ENCODE data around the gene CDC14B. TPM values are rescaled to one million over a fixed set of nuclear protein-coding genes. Genes with fewer than 3 reads are reported as not detected.

The CDC14B gene
- total RNA-seq, 2 experiments from 2014 or later, result 0.23 to 0.37 TPM

GRCh38 chr9:96482476-96482875, 137.2 kb downstream of the CDC14B start:
- H3K27me3 Mint-ChIP-seq (ENCODE audit: low read depth), result no peaks in the 10 kb centered on the region

DNA sequence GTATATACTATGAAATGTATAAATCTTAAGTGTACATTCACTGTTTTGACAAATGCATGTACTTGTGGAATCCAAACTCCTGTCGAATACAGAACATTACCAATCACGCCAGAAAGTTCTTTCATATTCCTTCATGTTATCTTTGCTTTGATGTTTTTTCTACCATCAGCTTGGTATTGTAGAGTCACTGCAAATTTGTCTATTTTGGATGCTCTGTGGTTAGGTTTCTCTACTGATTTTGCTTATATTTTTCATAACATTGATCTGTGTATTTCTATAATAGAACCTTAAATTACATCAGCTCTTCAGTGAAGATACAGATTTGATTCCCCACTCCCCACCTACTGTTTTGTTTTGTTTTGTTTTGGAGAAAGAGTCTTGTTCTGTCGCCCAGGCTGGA, 138.9 kb downstream of the CDC14B start:
- ATAC-seq (no peak), DNase-seq (no peak)
- POLR2A ChIA-PET, result no interaction called here
- CTCF ChIA-PET, result no interaction called here
- Mint-ChIP-seq H3K9me3 (ENCODE audit: insufficient read depth) (no peaks in the 10 kb centered on the region), H3K4me3 (no peak overlapping the region), H3K36me3 (ENCODE audit: low read depth) (peaks cover 2% of the 10 kb centered on the region), H3K27ac (no peak overlapping the region), H3K4me1 (ENCODE audit: low read depth) (no peaks in the 10 kb centered on the region), H3K27me3 (ENCODE audit: low read depth) (no peaks in the 10 kb centered on the region)

More at GRCh38 chr9:96482476-96482875, 137.2 kb downstream of the CDC14B start:
- no peaks in the 10 kb centered on the region for H3K4me1 Mint-ChIP-seq (ENCODE audit: low read depth)
- ChIA-PET POLR2A (no interaction called here), CTCF (no interaction called here)
- H3K27ac Mint-ChIP-seq, result no peak overlapping the region
- H3K9me3 Mint-ChIP-seq (ENCODE audit: insufficient read depth), result no peaks in the 10 kb centered on the region
- no peak for DNase-seq
- no peak overlapping the region for H3K4me3 Mint-ChIP-seq
- no peak for ATAC-seq
- H3K36me3 Mint-ChIP-seq (ENCODE audit: low read depth), result peaks cover 2% of the 10 kb centered on the region

GRCh38 chr9:96478829-96479371, 140.7 kb downstream of the CDC14B start:
- H3K4me3 Mint-ChIP-seq, result no peak overlapping the region
- ChIA-PET CTCF (no interaction called here), POLR2A (no interaction called here)
- no peaks in the 10 kb centered on the region for H3K27me3 Mint-ChIP-seq (ENCODE audit: low read depth)
- ATAC-seq (no peak), DNase-seq (no peak)
- H3K4me1 Mint-ChIP-seq (ENCODE audit: low read depth), result no peaks in the 10 kb centered on the region
- H3K27ac Mint-ChIP-seq, result no peak overlapping the region
- H3K9me3 Mint-ChIP-seq (ENCODE audit: insufficient read depth), result no peaks in the 10 kb centered on the region
- H3K36me3 Mint-ChIP-seq (ENCODE audit: low read depth), result no peaks in the 10 kb centered on the region

DNA sequence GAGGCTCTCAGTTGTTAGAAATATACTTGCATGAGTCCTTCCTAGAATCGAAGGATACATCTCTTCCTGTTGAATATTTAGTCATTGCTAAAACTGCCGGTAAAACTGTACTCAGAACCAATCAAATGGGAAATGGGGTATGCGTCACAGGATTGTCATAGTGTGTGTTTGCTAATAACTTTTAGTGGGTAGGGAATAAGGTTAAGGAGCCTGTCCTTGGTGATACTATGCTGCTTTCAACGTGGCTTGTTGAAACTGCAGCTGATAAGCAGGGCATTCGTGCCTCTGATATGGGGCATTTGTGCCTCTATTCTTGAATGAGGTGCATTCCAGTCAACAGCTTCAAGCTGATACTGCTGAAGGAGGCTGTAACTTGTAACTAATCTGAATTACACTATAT, 143.1 kb downstream of the CDC14B start:
- H3K4me3 Mint-ChIP-seq, result no peak overlapping the region
- ATAC-seq, result no peak
- no peak overlapping the region for H3K27ac Mint-ChIP-seq
- no peaks in the 10 kb centered on the region for H3K9me3 Mint-ChIP-seq (ENCODE audit: insufficient read depth)
- ChIA-PET POLR2A (no interaction called here), CTCF (interaction anchor here (1.2 kb wide), 2 partner anchors 10 to 11 kb away, joined by 3 to 4 read pairs; no protein-coding TSS in a partner anchor)
- H3K36me3 Mint-ChIP-seq (ENCODE audit: low read depth), result peaks cover under 1% of the 10 kb centered on the region
- no peaks in the 10 kb centered on the region for H3K27me3 Mint-ChIP-seq (ENCODE audit: low read depth)
- no peaks in the 10 kb centered on the region for H3K4me1 Mint-ChIP-seq (ENCODE audit: low read depth)
- no peak for DNase-seq

GRCh38 chr9:96476013-96476412, 143.6 kb downstream of the CDC14B start:
- no peaks in the 10 kb centered on the region for H3K27me3 Mint-ChIP-seq (ENCODE audit: low read depth)
- CTCF ChIA-PET, result no interaction called here
- no peak for DNase-seq

GRCh38 chr9:96467784-96468183, 151.9 kb downstream of the CDC14B start:
- Mint-ChIP-seq H3K27ac (no peak overlapping the region), H3K36me3 (ENCODE audit: low read depth) (peaks cover 4% of the 10 kb centered on the region), H3K4me3 (no peak overlapping the region), H3K27me3 (ENCODE audit: low read depth) (no peaks in the 10 kb centered on the region), H3K9me3 (ENCODE audit: insufficient read depth) (no peaks in the 10 kb centered on the region), H3K4me1 (ENCODE audit: low read depth) (no peaks in the 10 kb centered on the region)
- ChIA-PET CTCF (no interaction called here), POLR2A (interaction anchor here (0.6 kb wide), 1 partner anchor 755 kb away, joined by 3 read pairs; no protein-coding TSS in a partner anchor)
- no peak for DNase-seq
- no peak for ATAC-seq

More at GRCh38 chr9:96476013-96476412, 143.6 kb downstream of the CDC14B start:
- ATAC-seq, result no peak
- POLR2A ChIA-PET, result no interaction called here
- peaks cover 4% of the 10 kb centered on the region for H3K36me3 Mint-ChIP-seq (ENCODE audit: low read depth)
- H3K4me3 Mint-ChIP-seq, result no peak overlapping the region
- no peak overlapping the region for H3K27ac Mint-ChIP-seq
- no peaks in the 10 kb centered on the region for H3K9me3 Mint-ChIP-seq (ENCODE audit: insufficient read depth)
- H3K4me1 Mint-ChIP-seq (ENCODE audit: low read depth), result no peaks in the 10 kb centered on the region

DNA sequence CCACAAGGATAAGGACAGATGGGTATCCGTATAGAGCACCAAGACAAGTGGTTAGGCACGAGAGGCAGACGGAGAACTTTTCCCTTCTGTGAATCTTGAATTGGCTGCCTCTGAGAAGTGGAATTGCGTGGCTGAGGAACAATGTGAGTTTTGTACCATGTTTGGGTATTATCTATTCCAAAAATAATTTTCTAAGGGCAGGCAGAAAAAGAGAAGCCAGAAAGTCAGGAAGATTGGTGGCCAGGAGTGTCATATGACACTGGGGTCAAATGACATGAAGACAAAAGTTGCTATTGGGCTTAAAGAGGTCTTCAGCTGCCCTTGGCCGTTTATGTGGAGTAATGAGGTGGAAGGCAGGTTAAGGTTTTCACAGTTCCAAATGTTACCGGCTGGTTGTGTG, 155.2 kb downstream of the CDC14B start:
- H3K36me3 Mint-ChIP-seq (ENCODE audit: low read depth), result no peaks in the 10 kb centered on the region
- no peak overlapping the region for H3K27ac Mint-ChIP-seq

GRCh38 chr9:96462541-96462940, 157.1 kb downstream of the CDC14B start:
- Mint-ChIP-seq H3K4me1 (ENCODE audit: low read depth) (no peaks in the 10 kb centered on the region), H3K27me3 (ENCODE audit: low read depth) (no peaks in the 10 kb centered on the region)
- no peak for DNase-seq

More for the DNA sequence above, 155.2 kb downstream of the CDC14B start:
- POLR2A ChIA-PET, result no interaction called here
- H3K4me1 Mint-ChIP-seq (ENCODE audit: low read depth), result no peaks in the 10 kb centered on the region
- ATAC-seq (no peak), DNase-seq (no peak)
- no peak overlapping the region for H3K4me3 Mint-ChIP-seq
- H3K9me3 Mint-ChIP-seq (ENCODE audit: insufficient read depth), result no peaks in the 10 kb centered on the region
- no peaks in the 10 kb centered on the region for H3K27me3 Mint-ChIP-seq (ENCODE audit: low read depth)
- CTCF ChIA-PET, result no interaction called here

DNA sequence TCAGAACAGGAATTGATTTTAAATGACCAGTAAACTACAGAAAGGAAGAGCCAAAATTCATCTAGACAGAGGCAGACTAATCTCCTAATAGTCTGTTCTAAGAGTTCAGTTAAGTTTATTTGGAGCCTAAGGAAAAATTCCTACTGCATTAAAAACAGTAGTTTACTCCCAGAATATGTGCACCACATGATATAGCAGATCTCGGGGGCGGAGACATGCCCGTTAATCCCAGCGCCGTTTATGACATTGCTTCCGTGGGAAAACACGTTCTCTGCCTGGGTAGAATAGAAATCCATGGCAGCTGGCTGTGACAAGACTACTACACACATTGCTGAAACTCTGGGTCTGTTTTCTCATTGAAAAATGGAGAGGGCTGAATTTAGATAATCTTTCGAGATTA, 158.3 kb downstream of the CDC14B start:
- Mint-ChIP-seq H3K27me3 (ENCODE audit: low read depth) (no peaks in the 10 kb centered on the region), H3K4me1 (ENCODE audit: low read depth) (no peaks in the 10 kb centered on the region), H3K36me3 (ENCODE audit: low read depth) (no peaks in the 10 kb centered on the region), H3K27ac (no peak overlapping the region), H3K4me3 (no peak overlapping the region), H3K9me3 (ENCODE audit: insufficient read depth) (no peaks in the 10 kb centered on the region)
- CTCF ChIA-PET, result interaction anchor here (1.0 kb wide), 1 partner anchor 9 kb away, joined by 3 read pairs; no protein-coding TSS in a partner anchor
- no peak for DNase-seq
- no peak for ATAC-seq
- POLR2A ChIA-PET, result no interaction called here

More at GRCh38 chr9:96462541-96462940, 157.1 kb downstream of the CDC14B start:
- Mint-ChIP-seq H3K36me3 (ENCODE audit: low read depth) (no peaks in the 10 kb centered on the region), H3K9me3 (ENCODE audit: insufficient read depth) (no peaks in the 10 kb centered on the region), H3K4me3 (no peak overlapping the region), H3K27ac (no peak overlapping the region)
- ATAC-seq, result no peak
- POLR2A ChIA-PET, result no interaction called here
- CTCF ChIA-PET, result no interaction called here

- CTCF ChIA-PET, result interaction anchor here (2.0 kb wide), 1 partner anchor 11 kb away, joined by 6 read pairs; the partner anchor contains the start of gene HABP4
- H3K9me3 Mint-ChIP-seq (ENCODE audit: insufficient read depth), result no peaks in the 10 kb centered on the region
- ATAC-seq (no peak), DNase-seq (no peak)
- no peaks in the 10 kb centered on the region for H3K4me1 Mint-ChIP-seq (ENCODE audit: low read depth)
- H3K36me3 Mint-ChIP-seq (ENCODE audit: low read depth), result no peaks in the 10 kb centered on the region
- POLR2A ChIA-PET, result no interaction called here
- H3K27me3 Mint-ChIP-seq (ENCODE audit: low read depth), result no peaks in the 10 kb centered on the region
- H3K27ac Mint-ChIP-seq, result no peak overlapping the region
- no peak overlapping the region for H3K4me3 Mint-ChIP-seq
Measured at GRCh38 chr9:96460882-96461281, 158.8 kb downstream of the CDC14B start.

GRCh38 chr9:96460470-96460869, 159.2 kb downstream of the CDC14B start:
- no peaks in the 10 kb centered on the region for H3K27me3 Mint-ChIP-seq (ENCODE audit: low read depth)
- H3K27ac Mint-ChIP-seq, result no peak overlapping the region
- no peaks in the 10 kb centered on the region for H3K36me3 Mint-ChIP-seq (ENCODE audit: low read depth)
- ATAC-seq, result no peak
- no peak for DNase-seq
- ChIA-PET POLR2A (no interaction called here), CTCF (interaction anchor here (0.6 to 2.0 kb wide), 2 partner anchors 11 to 143 kb away, joined by 3 to 6 read pairs; partner anchors contain the start of gene HABP4)
- H3K4me1 Mint-ChIP-seq (ENCODE audit: low read depth), result no peaks in the 10 kb centered on the region
- H3K9me3 Mint-ChIP-seq (ENCODE audit: insufficient read depth), result no peaks in the 10 kb centered on the region
- no peak overlapping the region for H3K4me3 Mint-ChIP-seq

GRCh38 chr9:96459268-96460007, 160.2 kb downstream of the CDC14B start:
- ChIA-PET CTCF (interaction anchor here (2.0 kb wide), 1 partner anchor 10 kb away, joined by 6 read pairs; the partner anchor contains the start of gene HABP4), POLR2A (no interaction called here)
- no peak overlapping the region for H3K27ac Mint-ChIP-seq
- no peaks in the 10 kb centered on the region for H3K4me1 Mint-ChIP-seq (ENCODE audit: low read depth)
- no peak overlapping the region for H3K4me3 Mint-ChIP-seq
- DNase-seq (no peak), ATAC-seq (no peak)
- H3K27me3 Mint-ChIP-seq (ENCODE audit: low read depth), result no peaks in the 10 kb centered on the region
- H3K36me3 Mint-ChIP-seq (ENCODE audit: low read depth), result no peaks in the 10 kb centered on the region
- no peaks in the 10 kb centered on the region for H3K9me3 Mint-ChIP-seq (ENCODE audit: insufficient read depth)

All from activated CD8-positive, alpha-beta T cell treated with anti-CD3 and anti-CD28 coated beads, Interleukin-2, amount 10 ng/mL, durations not matched to agents 7 days and 5 days (primary cell).